ENCODE data around the gene TIMP1.
A peak's percentile ranks its signal among the peaks of the same experiment; 100 is the strongest.

The TIMP1 gene

DNA sequence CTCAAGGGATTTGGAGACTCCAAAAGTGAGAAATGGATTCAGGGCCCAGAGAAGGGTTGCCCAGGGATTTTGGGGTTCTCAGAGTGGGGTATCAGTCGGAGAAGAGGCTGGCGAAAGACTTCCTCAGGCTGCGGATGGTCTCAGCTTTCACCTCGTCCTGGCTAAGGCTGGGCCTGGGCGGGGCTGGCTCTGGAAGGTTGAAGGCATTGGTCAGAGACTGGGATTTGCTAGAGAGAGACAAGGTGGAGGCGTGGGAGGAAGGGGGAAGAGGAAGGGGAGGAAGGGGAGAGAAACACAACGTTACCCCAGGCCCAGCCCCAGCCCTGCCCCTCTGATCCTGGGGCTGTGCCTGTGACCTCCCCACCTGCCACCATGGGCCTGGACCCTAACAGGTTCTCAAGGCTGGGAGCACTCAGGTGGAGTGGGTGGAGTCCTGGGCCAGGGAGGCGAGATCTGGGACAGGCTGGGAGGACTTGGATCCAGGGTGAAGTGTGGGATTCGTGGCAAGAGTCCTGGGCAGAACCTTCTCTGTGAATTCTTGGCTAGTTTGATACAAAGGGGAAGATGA lies 9.4 kb upstream of the TIMP1 start:
- ATAC-seq (ENCODE audit: low read depth) = peak; percentile 13
- DNase-seq (ENCODE audit: low spot score) = no peak
- Histone ChIP-seq H3K36me3 (ENCODE audit: low read depth) (peaks cover 24% of the 10 kb centered on the region), H3K4me3 (ENCODE audit: severe bottlenecking) (no peak overlapping the region), H3K27ac (ENCODE audit: poor library complexity, severe bottlenecking) (peak overlapping the region; percentile 91), H3K9me3 (ENCODE audit: severe bottlenecking) (no peaks in the 10 kb centered on the region), H3K27me3 (ENCODE audit: insufficient read depth, poor library complexity, severe bottlenecking) (no peaks in the 10 kb centered on the region), H3K4me1 (ENCODE audit: insufficient read depth, poor library complexity, severe bottlenecking) (peaks cover 8% of the 10 kb centered on the region)
- TF ChIP-seq, protein P1, sequence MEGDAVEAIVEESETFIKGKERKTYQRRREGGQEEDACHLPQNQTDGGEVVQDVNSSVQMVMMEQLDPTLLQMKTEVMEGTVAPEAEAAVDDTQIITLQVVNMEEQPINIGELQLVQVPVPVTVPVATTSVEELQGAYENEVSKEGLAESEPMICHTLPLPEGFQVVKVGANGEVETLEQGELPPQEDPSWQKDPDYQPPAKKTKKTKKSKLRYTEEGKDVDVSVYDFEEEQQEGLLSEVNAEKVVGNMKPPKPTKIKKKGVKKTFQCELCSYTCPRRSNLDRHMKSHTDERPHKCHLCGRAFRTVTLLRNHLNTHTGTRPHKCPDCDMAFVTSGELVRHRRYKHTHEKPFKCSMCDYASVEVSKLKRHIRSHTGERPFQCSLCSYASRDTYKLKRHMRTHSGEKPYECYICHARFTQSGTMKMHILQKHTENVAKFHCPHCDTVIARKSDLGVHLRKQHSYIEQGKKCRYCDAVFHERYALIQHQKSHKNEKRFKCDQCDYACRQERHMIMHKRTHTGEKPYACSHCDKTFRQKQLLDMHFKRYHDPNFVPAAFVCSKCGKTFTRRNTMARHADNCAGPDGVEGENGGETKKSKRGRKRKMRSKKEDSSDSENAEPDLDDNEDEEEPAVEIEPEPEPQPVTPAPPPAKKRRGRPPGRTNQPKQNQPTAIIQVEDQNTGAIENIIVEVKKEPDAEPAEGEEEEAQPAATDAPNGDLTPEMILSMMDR (IDR thresholded peaks at IDR 0.05; ENCODE audit: poor library complexity, severe bottlenecking) = no peak

DNA sequence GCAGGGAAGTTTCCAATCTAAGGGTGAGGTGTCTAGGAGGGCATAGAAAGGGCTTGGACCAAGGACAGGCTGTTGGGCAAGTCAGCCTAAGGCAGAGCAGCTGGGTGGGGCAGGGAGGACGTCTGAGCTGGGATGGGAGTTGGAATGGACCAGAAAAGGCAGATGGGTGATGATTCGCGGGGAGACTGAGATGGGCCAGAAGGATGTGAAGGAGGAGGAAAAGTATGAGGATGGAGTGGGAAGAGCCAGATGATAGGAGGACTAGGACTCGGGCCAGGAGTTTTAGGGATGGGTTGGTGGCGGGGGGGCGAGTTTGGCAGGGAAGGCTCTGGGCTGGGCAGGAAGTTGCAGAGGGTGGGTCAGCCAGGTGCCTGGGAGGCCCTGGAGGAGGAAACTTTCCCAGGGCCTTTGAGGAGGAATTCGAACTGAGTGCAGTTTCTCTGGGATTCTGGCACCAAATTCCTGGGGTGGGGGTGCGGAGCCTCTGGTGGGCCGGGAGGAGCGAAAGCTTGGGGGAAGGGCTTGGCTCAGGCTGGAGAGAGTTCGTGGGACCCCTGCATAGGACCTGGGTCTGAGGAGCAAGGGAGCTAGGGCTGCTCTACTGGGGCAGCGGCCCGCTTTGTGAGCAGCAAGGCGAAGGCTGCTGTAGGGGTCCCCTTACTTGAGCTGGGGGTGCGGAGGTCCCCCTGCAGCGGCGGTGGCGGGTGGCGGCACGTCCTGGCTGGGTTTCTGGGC lies 8.7 kb upstream of the TIMP1 start:
- H3K9me3 ChIP-seq (ENCODE audit: severe bottlenecking) = no peaks in the 10 kb centered on the region
- ATAC-seq (ENCODE audit: low read depth) = peak; percentile 74
- peak overlapping the region; percentile 91 for H3K27ac ChIP-seq (ENCODE audit: poor library complexity, severe bottlenecking)
- peak overlapping the region; percentile 54 for H3K4me3 ChIP-seq (ENCODE audit: severe bottlenecking)
- no peaks in the 10 kb centered on the region for H3K27me3 ChIP-seq (ENCODE audit: insufficient read depth, poor library complexity, severe bottlenecking)
- TF ChIP-seq, protein P1 (IDR thresholded peaks at IDR 0.05; ENCODE audit: poor library complexity, severe bottlenecking) = no peak
- peaks cover 18% of the 10 kb centered on the region for H3K36me3 ChIP-seq (ENCODE audit: low read depth)
- peaks cover 8% of the 10 kb centered on the region for H3K4me1 ChIP-seq (ENCODE audit: insufficient read depth, poor library complexity, severe bottlenecking)
- peak; percentile 80 for DNase-seq (ENCODE audit: low spot score)

DNA sequence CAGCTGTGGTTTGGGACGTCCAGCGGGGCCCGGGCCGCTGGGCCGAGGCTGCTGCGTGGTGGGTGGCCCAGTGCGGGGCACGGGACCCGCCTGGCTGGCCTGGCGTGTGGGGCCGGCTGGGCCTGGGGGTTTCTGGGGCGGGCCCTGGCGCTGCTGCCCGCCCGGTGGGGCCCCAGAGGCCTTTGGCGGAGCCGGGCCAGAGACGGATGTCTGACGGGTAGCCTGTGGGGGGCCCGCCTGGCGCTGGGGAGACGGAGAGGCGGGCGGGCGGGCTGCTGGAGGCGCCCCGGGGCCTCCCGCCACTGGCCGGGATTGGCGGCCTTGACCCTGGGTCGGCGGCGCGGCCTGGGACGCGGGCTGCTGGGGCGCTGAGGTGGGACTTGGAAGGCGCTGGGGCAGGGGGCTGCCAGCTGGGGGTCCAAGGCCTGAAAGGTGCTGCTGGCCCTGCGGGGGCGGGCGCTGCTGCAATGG lies 8.1 kb upstream of the TIMP1 start:
- peak overlapping the region; percentile 54 for H3K4me3 ChIP-seq (ENCODE audit: severe bottlenecking)
- ATAC-seq (ENCODE audit: low read depth) (no peak), DNase-seq (ENCODE audit: low spot score) (no peak)
- no peaks in the 10 kb centered on the region for H3K9me3 ChIP-seq (ENCODE audit: severe bottlenecking)
- peaks cover 13% of the 10 kb centered on the region for H3K36me3 ChIP-seq (ENCODE audit: low read depth)
- TF ChIP-seq, protein P1 (IDR thresholded peaks at IDR 0.05; ENCODE audit: poor library complexity, severe bottlenecking) = no peak
- peaks cover 8% of the 10 kb centered on the region for H3K4me1 ChIP-seq (ENCODE audit: insufficient read depth, poor library complexity, severe bottlenecking)
- no peaks in the 10 kb centered on the region for H3K27me3 ChIP-seq (ENCODE audit: insufficient read depth, poor library complexity, severe bottlenecking)
- peak overlapping the region; percentile 91 for H3K27ac ChIP-seq (ENCODE audit: poor library complexity, severe bottlenecking)

DNA sequence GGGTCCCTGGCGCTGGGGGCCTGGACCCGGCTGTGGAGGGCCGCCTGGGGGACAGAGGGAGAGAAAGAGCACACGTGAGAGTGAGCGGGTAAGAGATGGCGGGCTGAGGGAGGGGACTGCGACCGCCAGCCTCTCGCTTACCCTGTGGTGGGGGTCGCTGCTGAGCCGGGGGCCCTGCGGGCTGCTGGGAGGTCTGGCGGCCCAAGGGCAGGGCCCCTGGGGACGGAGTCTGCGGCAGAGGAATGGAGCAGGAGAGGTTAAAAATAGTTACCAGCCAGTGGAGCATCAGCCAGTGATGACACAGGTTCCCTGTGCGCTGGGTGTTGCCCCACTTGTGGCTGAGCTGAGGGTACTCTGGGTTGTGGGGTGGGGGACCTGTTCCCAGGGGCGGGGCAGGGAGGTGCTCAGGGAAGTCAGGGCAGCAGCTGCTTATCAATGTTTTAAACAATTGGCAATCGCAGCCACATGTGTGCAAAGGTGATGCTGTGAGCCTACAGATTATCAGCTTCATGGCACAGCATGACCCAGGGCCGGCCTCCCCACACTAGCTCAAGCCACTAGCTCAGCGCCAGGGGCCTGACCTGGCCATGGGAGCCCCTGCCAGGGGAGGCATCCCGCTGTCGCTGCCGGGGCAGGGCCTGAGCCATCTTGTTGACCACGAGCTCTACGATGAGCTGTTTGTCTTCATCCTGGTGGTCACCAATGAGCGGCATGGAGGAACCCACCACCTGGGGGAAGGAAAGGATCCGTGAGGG lies 7.5 kb upstream of the TIMP1 start:
- Histone ChIP-seq H3K4me1 (ENCODE audit: insufficient read depth, poor library complexity, severe bottlenecking) (peaks cover 12% of the 10 kb centered on the region), H3K27ac (ENCODE audit: poor library complexity, severe bottlenecking) (peak overlapping the region; percentile 91), H3K4me3 (ENCODE audit: severe bottlenecking) (peak overlapping the region; percentile 54), H3K9me3 (ENCODE audit: severe bottlenecking) (no peaks in the 10 kb centered on the region), H3K36me3 (ENCODE audit: low read depth) (peaks cover 10% of the 10 kb centered on the region), H3K27me3 (ENCODE audit: insufficient read depth, poor library complexity, severe bottlenecking) (no peaks in the 10 kb centered on the region)
- TF ChIP-seq, protein P1 (IDR thresholded peaks at IDR 0.05; ENCODE audit: poor library complexity, severe bottlenecking) = no peak
- ATAC-seq (ENCODE audit: low read depth) (no peak), DNase-seq (ENCODE audit: low spot score) (no peak)

All from RWPE2 (cell line).